GM21786 (cell line): ENCODE data around the gene SOX2.

ENCODE experiments used
- ATAC-seq: cut with Tn5 transposase; IDR thresholded peaks from one replicate; pipeline ENCODE4 v1.9.1; 2021; ENCODE audit not compliant: unreplicated experiment

The SOX2 gene

GRCh38 chr3:181722156-181722555 is 10.4 kb downstream of the SOX2 start:
- no peak for ATAC-seq

- no peak for ATAC-seq
These were observed 11.2 kb downstream of the SOX2 start for GRCh38 chr3:181722766-181723425.

DNA sequence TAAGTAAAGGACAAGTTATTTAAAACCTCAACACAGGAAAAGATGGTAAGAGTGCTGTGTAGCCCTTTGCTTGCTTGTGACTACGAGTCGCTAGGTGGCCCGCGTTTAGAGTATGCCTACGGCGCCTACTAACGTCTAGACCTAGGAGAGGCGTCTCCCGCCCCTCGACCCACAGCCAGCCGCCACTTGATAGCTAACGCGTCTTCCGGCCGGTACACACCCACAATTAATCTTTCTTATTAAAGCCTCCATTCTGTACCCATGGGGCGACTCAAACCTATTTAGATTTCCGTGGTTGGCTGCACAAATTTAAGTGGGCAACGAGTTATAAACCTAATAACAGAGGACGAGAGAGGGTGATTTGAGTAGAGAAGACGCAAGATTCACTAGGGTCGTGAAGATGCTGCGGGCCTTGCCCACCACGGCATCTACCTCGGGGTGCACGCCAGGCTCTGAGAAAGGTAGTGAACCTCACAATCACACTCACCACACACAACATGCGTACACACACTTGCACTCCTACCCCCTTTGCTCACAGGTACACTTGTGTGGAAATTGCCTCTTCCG is 12.0 kb downstream of the SOX2 start:
- ATAC-seq, result no peak

GRCh38 chr3:181724192-181724965 is 12.7 kb downstream of the SOX2 start:
- no peak for ATAC-seq

- ATAC-seq, result no peak
These were observed 13.5 kb downstream of the SOX2 start for GRCh38 chr3:181725131-181725731.

DNA sequence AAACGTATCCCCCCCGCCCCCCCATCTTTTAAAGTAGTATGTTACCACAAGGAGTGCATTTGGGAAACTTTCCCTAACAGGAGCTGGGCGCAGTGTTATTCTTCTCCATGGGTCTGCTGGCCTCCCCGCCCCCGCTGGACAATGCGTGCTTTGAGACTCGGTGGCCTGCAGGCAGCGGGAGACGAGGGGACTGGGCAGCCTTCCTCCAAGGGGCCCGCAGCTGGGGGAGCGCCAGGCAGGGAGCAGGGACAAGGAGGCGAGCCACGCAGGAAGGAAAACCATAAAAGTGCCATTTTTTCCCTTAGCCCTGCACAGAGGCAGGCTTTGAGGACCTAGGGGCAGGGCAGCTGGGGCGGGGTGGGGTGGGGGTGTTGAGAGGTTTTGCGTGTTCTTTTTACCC is 14.1 kb downstream of the SOX2 start:
- ATAC-seq, result no peak

GRCh38 chr3:181726351-181727330 is 14.9 kb downstream of the SOX2 start:
- ATAC-seq, result no peak

DNA sequence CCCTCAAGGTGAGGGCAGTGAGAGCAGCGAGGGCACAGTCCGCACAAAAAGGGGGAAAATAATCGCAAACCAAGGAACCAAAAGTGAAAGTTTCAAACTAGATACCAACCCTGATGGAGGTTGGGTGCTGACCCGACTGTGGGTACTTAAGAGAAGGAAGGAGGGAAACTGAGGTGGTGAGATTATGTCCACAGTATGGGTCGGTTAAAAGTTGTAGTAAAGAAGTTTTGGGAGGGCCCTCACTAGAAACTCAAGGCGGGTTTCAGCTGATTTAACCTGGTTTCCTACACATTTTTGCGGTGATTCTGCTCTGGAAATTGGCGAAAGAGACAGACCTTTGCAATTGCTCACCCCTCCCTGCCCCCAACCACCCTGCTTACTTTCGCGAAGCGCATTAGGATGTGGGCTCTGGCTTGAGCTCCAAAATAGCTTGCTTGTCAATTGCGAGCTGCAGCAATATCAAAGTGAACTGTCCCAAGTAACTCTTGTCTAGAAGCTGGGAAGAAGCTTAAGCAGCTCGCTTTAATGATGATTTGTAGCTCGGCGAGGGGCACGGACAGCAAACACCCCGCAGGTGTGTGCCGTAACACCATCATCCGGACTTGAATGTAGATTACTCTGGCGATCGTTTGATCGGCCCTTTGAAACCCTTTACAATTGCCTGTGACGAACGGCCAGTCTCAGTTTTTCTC is 15.8 kb downstream of the SOX2 start:
- no peak for ATAC-seq

DNA sequence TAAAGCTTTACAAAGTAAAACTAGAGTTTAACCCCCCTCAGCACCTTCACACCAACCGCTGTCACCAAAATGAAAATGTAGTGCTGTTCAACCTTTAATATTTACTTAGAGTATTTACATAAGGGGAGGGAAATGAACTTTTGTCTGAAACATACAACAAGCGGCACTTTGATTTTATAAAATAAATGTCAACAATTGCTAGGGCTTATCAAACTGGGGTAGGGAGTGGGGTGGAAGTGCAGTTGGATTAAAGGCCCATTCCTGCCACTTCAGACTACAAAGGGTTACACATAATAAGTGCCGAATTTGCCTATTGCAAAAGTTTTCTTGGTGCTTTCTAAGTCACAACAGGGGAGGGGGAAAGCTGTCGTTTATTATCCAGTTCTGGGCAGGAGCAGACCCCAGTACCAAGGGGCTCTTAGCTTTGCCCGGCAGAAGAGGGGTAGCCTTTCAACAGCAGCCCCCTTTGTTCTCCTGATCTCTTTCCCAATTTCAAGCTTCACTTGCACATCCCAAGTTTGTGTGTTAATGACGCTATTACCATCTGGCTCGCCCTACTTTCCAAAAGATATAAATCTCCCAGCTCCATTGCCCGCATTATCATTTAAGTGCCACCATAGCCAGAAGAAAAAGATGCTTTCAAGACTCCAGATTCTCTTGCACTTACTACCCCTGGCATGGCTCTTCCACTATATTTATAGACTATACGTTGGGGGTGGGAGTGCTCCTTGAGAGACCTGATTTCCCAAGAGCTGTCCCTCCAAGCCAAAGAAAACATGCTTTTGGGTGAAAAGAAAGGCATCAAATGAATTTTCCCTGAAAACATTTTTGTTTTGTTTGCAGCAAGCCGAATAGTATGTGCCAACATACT is 17.0 kb downstream of the SOX2 start:
- ATAC-seq, result no peak

DNA sequence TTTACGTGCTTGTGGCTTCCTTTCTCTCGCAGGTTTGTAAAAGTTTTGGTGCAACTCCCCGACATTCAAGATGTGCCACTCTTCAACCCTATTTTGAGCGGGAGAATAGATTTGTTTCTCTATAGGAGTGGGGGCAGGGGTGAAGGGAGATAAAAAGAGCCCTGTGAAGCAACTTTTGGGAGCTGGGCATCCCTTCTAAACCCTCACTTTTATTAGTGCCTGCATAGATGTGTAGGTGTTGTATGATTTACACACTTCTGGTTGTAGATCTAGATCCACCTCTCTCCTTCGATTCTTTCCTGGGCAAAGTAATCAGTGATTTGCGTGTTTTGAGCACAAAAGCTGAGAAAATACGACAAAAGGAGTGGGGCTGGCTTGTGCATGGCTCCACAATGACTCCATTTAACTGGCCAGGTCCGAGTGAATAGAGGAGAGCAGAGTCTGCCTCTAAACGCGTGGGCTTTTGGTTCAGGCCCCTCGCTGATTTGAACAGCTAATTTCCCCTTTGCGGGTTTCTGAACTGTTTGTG is 17.7 kb downstream of the SOX2 start:
- no peak for ATAC-seq

- no peak for ATAC-seq
These were observed 18.6 kb downstream of the SOX2 start for GRCh38 chr3:181730316-181730715.

DNA sequence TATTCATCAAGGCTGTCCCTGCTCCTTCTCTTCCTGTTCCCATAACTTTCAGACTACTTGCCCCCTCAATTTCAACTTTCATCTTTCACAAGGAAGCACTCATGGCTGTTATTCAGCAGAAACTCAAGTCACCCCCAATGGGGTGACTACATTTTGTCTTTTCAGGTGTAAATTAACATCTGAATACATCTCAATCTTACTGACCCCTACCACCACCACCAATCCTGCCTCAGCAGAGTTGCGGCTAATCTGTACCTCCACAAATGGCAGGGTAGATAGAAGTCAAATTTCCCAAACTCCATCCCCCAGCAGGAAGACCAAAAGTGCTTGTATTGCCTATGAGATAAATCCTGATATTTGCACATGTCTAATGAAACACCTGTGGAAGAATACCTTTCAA is 19.2 kb downstream of the SOX2 start:
- no peak for ATAC-seq

- no peak for ATAC-seq
These were observed 24.2 kb downstream of the SOX2 start for GRCh38 chr3:181735911-181736310.

DNA sequence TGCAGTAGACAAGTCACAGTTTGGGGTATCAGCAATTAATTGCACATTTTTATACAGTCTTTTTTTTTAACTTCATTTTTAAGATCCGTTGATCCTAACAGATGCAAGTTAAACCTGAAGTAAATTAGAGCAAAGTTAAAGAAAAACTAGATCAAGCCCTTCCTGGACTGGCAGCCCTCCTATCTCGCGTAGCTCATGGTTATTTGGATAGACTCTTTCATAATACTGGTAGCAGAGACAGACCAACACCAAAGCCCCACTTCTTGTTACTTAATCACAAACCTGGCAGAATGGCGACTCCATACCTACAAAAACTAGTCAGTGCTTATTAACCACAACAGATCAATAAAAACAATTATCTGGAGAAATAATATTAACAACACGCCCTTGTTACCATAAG is 26.8 kb downstream of the SOX2 start:
- ATAC-seq, result no peak

- ATAC-seq, result no peak
These were observed 27.9 kb downstream of the SOX2 start for GRCh38 chr3:181739628-181740027.

- no peak for ATAC-seq
These were observed 29.7 kb downstream of the SOX2 start for GRCh38 chr3:181741417-181741816.

- ATAC-seq, result no peak
These were observed 40.5 kb downstream of the SOX2 start for GRCh38 chr3:181752202-181752671.

DNA sequence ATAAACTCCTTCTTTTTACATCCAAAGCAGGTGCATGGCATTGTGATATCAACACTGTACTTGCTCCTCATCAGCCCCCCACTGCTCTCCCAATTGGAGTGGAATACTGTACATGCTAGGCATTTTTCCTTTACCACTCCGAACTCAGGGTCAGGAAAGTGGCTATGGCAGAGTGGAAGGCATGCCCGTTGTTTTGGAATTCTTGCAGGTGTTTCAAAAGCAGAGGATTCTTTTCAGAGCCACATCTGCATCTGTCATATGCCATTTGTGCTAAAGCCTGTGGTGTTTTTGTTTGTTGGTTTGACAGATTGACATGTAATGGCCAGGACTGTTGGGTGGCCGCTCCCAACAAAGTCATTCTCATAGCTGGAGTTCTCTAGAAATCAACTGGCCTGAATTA is 41.7 kb downstream of the SOX2 start:
- ATAC-seq, result no peak

- no peak for ATAC-seq
These were observed 44.2 kb downstream of the SOX2 start for GRCh38 chr3:181755959-181756358.
